ENCODE data around the gene SMIM44.

SMIM44 gene

DNA sequence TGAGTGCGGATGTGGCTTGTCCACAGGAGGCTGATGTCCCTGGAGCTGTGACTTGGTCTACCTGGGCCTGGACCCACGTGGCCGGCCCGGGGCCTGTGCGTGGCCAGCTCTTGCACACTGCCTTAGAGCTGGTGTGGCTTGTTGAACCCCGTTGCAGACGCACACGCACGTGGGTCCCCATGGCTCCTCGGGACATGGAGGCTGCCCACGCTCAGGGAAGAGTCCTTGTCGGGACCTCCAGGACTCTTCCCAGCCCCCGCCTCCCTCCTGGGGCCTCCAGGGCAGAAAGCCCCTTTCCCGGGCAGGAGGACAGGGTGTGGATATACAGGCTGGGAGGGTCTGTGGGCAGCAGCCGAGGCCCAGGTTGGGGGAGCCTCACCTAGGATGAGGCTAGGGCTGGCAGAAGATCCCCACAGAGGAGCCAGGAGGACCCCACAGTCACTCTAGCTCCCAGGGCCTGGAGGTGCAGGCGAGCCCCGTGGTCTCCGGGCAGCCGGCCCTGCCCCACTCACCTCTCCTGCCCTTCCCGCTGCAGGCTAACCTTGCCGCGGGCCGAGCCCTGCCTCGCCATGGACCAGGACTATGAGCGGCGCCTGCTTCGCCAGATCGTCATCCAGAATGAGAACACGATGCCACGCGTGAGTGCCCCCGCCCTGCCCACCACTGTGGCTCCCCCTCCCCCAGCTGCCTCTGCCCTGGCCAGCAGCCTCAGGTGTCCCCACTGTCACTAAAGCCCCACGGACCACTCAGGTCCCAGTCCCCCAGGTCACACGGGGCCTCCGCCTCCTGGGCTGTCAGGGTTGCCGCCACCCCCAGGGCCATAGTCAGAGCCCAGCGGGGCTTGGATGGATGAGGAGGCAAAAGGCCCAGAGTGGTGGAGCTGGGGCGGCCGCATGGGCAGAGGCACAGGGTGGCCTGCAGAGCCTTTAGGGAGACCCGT lies 39.5 kb upstream of the SMIM44 start:
- DNase-seq (ENCODE audit: low spot score), result no peak
- no peak for TF ChIP-seq CTCF (IDR thresholded peaks at IDR 0.05; ENCODE audit: borderline replicate concordance, control extremely low read depth, extremely low read depth, insufficient read depth, missing control alignments)
- in situ Hi-C loops (cut with MboI; ENCODE audit: low sequenced_read_pairs, unreplicated experiment), result no loop called here

- DNase-seq (ENCODE audit: low spot score), result no peak
- TF ChIP-seq CTCF (IDR thresholded peaks at IDR 0.05; ENCODE audit: borderline replicate concordance, control extremely low read depth, extremely low read depth, insufficient read depth, missing control alignments), result no peak
- in situ Hi-C loops (cut with MboI; ENCODE audit: low sequenced_read_pairs, unreplicated experiment), result no loop called here
Measured at GRCh38 chr19:3521104-3521445, 37.8 kb upstream of the SMIM44 start.

DNA sequence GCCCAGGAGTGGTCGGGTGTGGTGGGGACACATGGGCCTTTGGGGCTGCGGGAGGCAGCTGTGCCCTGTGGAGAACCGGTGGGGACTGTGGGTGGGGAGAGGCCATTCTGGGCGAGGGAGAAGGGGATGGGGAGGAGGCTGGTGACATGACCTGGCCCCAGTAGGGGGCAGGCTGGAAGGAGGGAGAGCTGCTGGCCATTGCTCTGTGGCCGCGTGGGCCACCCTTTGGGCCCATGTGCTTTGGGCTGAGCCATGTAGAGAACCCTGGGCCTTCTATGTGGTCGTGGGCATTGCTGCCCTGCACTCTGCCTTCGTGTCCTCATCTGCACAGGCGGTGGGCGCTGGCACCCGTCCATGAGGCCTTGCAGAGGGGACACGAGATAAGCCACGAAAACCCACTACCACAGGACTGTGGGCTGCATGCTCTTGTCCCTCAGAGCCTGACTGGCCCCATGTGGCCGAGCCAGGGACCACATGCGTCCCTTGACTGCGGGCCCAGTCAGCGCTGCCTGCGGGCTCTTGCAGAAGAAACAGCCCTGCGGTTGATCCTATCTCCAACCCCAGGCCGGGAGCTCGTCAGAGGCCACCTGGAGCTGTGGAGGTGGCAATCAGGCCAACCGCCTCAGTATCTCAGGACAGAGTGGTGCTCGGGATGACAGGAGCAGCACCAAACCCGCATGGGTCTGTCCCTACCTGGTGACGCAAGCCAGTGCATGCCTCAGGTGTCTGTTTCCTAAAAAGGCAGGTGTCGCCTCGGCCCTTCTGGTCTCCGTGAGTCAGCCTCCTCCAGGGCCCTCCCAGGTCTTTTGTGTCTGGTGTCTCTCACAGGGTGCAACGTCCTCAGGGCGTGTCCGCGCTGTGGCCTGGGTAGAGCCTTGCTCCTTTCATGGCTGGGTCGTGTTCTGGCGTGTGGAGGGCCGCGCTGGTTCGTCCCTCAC lies 37.2 kb upstream of the SMIM44 start:
- no peak for TF ChIP-seq CTCF (IDR thresholded peaks at IDR 0.05; ENCODE audit: borderline replicate concordance, control extremely low read depth, extremely low read depth, insufficient read depth, missing control alignments)
- no peak for DNase-seq (ENCODE audit: low spot score)
- in situ Hi-C loops (cut with MboI; ENCODE audit: low sequenced_read_pairs, unreplicated experiment), result no loop called here

- DNase-seq (ENCODE audit: low spot score), result no peak
- TF ChIP-seq CTCF (IDR thresholded peaks at IDR 0.05; ENCODE audit: borderline replicate concordance, control extremely low read depth, extremely low read depth, insufficient read depth, missing control alignments), result no peak
- in situ Hi-C loops (cut with MboI; ENCODE audit: low sequenced_read_pairs, unreplicated experiment), result no loop called here
Measured at GRCh38 chr19:3519126-3519525, 35.9 kb upstream of the SMIM44 start.

DNA sequence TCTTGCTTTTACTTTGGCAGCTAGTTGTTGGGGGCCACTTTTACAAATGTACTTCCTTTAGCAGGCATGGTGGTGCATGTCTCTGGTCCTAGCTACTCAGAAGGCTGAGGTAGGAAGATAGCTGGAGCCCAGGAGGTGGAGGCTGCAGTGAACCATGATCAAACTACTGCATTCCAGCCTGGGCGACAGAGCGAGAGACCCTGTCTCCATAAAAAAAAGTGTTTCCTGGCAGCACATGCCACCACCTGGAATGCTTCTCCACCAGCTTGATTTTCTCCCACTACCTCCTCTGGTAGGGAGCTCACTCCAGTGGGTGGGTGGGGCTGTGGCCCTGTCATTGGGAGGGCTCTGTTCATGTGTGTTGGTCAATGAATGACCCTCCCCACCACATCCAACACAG lies 35.4 kb upstream of the SMIM44 start:
- no peak for DNase-seq (ENCODE audit: low spot score)
- TF ChIP-seq CTCF (IDR thresholded peaks at IDR 0.05; ENCODE audit: borderline replicate concordance, control extremely low read depth, extremely low read depth, insufficient read depth, missing control alignments), result no peak
- in situ Hi-C loops (cut with MboI; ENCODE audit: low sequenced_read_pairs, unreplicated experiment), result no loop called here

DNA sequence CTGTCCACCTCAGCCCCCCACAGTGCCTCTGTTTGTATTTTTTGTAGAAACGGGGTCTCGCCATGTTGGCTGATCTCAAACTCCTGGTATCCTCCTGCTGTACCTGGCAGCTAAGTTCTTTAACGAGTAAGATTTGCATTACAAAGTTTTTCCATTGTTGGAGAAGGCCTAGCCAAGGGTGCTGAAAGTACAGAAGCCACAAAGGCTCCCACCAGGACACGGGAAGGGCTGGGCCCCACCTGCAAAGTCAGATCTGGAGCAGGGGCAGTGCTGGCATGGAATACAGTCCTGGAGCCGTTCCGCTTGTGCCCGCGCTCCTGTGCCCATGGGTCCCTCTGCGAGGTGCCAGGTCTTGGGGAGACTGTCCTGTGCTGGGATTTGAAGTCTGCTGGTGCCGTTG lies 35.0 kb upstream of the SMIM44 start:
- no peak for DNase-seq (ENCODE audit: low spot score)
- no peak for TF ChIP-seq CTCF (IDR thresholded peaks at IDR 0.05; ENCODE audit: borderline replicate concordance, control extremely low read depth, extremely low read depth, insufficient read depth, missing control alignments)
- in situ Hi-C loops (cut with MboI; ENCODE audit: low sequenced_read_pairs, unreplicated experiment), result no loop called here

Measured in GM13976 (cell line).